Neural progenitor cell (in vitro differentiated cells): Measurements from ENCODE around the gene MAML3.

Experiments used
- CTCF ChIP-seq: fragments of 200-600 bp; sonication (generic); IDR thresholded peaks from 2 replicates; pipeline ENCODE4 v1.5.1; 2017; ENCODE audit warnings: antibody characterized with exemption, mild to moderate bottlenecking
- EZH2 ChIP-seq: fragments of 200-600 bp; sonication (generic); IDR thresholded peaks from 2 replicates; pipeline ENCODE4 v1.6.1; 2017; ENCODE audit warnings: antibody characterized with exemption, mild to moderate bottlenecking, moderate library complexity

- no peak for TF ChIP-seq CTCF
- no peak for TF ChIP-seq EZH2
Measured at GRCh38 chr4:139922406-139923024, 231.5 kb downstream of the MAML3 start.
